CD4-positive, alpha-beta T cell treated with Interferon alpha-2 for 1 hour (primary cell): ENCODE results near the gene PRSS21.

Source experiments
- DNase-seq, 2 donors: peaks; one replicate each; pipeline ENCODE4 v3.0.0-alpha.2; 2020 to 2022

The PRSS21 gene

GRCh38 chr16:2826591-2827373 lies 9.7 kb downstream of the PRSS21 start:
- DNase-seq = no peak

- DNase-seq = no peak
Observed at GRCh38 chr16:2827374-2827791, 10.3 kb downstream of the PRSS21 start.

GRCh38 chr16:2827831-2828520 lies 10.9 kb downstream of the PRSS21 start:
- no peak for DNase-seq

- DNase-seq = no peak
Observed at GRCh38 chr16:2828521-2828840, 11.4 kb downstream of the PRSS21 start.

- DNase-seq = no peak
Observed at GRCh38 chr16:2828876-2829430, 11.9 kb downstream of the PRSS21 start.

- no peak for DNase-seq
Observed at GRCh38 chr16:2829501-2830354, 12.7 kb downstream of the PRSS21 start, which contains the start of gene ZG16B. TSS of gene ZG16B (plus strand) at chr16:2830303. CDS start at chr16:2830442, 139 bp downstream.

- no peak for DNase-seq
Observed at GRCh38 chr16:2830355-2830695, 13.3 kb downstream of the PRSS21 start.

- DNase-seq = no peak
Observed at GRCh38 chr16:2831203-2831602, 14.2 kb downstream of the PRSS21 start.

- DNase-seq = no peak
Observed at GRCh38 chr16:2833776-2834175, 16.7 kb downstream of the PRSS21 start.

- DNase-seq = no peak
Observed at GRCh38 chr16:2834968-2835367, 17.9 kb downstream of the PRSS21 start.

GRCh38 chr16:2835638-2836493 lies 18.8 kb downstream of the PRSS21 start:
- no peak for DNase-seq

- DNase-seq = no peak
Observed at GRCh38 chr16:2836646-2837508, 19.8 kb downstream of the PRSS21 start.

GRCh38 chr16:2838928-2839327 lies 21.9 kb downstream of the PRSS21 start:
- peak; percentile 52 to 67 for DNase-seq

GRCh38 chr16:2839650-2840450 lies 22.8 kb downstream of the PRSS21 start:
- DNase-seq = no peak

GRCh38 chr16:2840914-2841313 lies 23.9 kb downstream of the PRSS21 start:
- DNase-seq = no peak

- peak; percentile 18 to 26 for DNase-seq
Observed at GRCh38 chr16:2841606-2842339, 24.7 kb downstream of the PRSS21 start.

- peak; percentile 78 to 79 for DNase-seq
Observed at GRCh38 chr16:2842340-2843000, 25.4 kb downstream of the PRSS21 start.

GRCh38 chr16:2843526-2843925 lies 26.5 kb downstream of the PRSS21 start:
- DNase-seq = no peak

GRCh38 chr16:2845116-2845515 lies 28.1 kb downstream of the PRSS21 start:
- no peak for DNase-seq
